SKM-1 (cell line): ENCODE measurements around the gene RNF40.

Source experiments
- DNase-seq: peaks from one replicate; lab custom pipeline; 2025; ENCODE audit not compliant: unreplicated experiment; lab: John Stamatoyannopoulos, UW

RNF40 gene

DNA sequence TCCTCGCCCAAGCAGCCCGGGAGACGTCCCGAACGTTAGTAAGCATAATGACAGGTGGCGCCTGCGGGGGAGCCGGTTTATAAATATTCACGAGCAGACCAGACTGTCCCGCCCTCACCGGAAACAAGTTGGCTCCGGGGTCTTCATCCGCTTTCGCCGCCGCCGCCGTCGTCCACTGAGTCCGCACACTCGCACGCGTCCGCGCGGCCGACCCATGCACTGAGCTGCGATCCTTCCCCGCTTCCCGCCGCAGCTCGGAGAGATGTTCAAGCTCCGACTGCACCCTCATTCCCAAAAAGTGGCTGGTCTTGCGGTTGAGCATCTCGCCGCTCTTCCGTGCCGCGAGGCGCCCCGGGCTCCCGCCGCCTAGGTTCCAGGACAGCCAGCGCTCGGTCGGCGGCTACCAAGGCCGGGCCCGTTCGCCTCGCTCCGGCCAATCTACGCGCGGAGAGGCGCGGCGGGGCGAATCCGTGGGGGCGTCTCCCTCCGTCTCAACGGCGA is 645 bp upstream of the RNF40 start:
- no peak for DNase-seq

DNA sequence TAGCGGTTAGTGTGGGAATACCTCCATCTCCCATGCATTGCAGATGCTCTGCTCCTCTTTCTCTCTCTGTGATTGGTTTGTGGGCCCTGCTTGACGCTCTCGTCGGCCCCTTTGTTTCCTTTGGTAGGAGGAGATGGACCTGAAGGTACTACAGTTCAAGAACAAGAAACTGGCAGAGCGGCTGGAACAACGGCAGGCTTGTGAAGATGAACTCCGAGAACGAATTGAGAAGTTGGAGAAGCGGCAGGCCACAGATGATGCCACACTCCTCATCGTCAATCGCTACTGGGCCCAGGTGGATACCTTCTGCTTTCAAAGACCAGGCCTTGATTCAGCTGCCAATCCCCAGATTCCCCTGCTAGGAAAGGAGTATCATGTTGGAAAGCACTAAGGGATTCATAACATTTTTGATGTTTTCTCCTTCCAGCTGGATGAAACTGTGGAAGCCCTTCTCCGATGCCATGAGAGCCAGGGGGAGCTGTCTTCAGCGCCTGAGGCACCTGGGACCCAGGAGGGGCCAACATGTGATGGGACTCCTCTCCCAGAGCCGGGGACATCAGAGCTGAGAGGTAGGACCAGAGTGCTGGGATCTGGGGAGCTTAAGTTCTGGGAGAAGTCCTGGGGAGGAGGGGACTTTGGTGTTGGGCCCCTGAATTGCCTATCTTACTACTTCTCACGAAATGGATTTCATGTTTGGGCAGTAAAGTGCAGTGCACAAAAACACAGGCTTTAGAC is 1.0 kb downstream of the RNF40 start:
- DNase-seq: no peak

DNA sequence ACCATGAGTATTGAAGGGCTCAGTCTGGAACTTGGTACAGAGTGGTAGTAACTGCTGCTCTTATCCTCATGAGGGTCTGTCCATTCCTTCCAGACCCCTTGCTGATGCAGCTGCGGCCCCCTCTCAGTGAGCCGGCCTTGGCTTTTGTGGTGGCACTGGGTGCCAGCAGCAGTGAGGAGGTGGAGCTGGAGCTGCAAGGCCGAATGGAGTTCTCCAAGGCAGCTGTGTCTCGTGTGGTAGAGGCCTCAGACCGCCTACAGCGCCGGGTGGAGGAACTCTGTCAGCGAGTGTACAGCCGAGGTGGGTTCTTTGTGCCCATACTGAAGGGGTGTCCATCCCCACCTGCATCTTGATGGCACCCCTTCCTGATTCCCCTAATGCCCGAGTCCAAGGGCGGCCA is 2.0 kb downstream of the RNF40 start:
- no peak for DNase-seq

DNA sequence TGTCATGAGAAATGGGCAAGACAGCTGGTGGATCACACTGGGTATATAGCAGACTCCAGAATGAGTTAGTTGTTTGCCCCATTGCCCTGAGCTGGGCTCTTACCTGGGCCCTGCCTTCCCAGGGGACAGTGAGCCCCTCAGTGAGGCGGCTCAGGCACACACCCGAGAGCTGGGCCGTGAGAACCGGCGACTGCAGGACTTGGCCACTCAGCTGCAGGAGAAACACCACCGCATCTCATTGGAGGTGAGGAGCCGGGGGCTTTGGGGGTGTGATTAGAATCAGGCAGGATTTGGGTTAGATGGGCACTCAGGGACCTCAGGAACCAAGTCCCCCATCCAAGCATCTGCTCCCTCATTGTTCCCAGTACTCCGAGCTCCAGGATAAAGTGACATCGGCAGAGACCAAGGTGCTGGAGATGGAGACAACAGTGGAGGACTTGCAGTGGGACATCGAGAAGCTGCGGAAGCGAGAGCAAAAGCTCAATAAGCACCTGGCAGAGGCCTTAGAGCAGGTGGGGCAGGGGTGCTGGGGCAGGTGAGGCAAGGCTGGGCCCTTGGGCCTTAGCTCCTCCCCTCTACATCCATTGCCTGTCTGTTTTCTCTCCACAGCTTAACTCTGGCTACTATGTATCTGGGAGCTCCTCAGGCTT is 2.8 kb downstream of the RNF40 start:
- no peak for DNase-seq

DNA sequence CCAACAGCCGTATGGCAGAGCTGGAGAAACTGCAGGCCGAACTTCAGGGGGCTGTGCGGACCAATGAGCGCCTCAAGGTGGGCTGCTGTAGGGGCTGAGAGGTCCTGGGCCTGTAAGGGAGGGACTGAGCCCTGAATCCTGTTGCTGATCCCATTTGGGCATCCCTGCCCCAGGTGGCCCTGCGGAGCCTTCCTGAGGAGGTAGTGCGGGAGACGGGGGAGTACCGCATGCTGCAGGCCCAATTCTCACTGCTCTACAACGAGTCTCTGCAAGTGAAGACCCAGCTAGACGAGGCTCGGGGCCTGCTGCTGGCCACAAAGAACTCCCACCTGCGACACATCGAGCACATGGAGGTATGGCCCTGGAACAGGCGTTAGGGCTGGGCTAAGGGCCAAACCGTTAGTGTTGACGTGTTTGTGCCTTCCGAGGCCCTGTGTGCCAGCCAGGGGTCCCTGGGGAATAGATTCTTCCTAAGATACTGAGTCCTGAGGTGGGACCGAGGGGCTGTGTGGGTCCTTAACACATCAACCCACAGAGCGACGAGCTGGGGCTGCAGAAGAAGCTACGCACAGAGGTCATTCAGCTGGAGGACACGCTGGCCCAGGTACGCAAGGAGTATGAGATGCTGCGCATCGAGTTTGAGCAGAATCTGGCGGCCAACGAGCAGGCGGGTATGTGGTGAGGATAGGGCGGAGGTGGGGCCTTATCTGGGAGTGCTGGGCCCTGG is 4.2 kb downstream of the RNF40 start:
- no peak for DNase-seq

DNA sequence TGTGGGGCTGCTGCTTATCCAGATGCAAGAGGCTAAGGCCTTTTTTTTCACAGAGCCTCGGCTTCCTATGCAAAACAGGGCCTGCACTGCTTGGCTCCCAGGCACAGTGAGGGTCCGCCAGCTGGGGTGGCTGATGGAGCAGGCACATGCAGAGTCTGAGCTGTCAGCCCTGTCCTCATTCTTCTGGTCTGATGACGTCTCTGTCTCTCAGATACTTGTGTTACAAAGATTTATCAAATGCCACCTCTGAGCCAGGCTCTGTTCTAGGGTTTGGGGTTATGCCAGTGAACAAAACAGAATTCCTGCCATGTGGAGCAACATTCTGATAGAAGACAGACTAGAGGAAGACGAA is 4.8 kb downstream of the RNF40 start:
- no peak for DNase-seq

DNA sequence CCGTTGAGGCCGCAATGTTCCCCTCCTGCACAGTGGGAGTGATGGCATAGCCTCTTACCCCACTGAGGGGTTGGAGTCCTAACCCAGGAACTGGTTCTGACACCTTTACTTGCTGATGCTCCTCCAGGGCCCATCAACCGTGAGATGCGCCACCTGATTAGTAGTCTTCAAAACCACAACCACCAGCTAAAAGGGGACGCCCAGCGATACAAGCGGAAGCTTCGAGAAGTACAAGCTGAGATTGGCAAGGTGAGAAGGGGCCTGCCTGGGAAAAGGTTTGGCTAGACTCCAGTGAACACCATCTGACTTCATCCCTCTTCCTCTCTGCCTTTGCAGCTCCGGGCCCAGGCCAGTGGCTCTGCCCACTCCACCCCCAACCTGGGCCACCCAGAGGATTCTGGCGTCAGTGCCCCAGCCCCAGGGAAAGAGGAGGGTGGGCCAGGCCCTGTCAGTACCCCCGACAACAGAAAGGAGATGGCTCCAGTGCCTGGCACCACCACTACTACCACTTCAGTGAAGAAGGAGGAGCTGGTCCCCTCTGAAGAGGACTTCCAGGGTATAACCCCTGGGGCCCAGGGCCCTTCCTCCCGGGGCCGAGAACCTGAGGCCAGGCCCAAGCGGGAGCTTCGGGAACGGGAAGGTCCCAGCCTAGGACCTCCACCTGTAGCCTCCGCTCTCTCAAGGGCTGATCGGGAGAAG is 5.8 kb downstream of the RNF40 start:
- DNase-seq: no peak

DNA sequence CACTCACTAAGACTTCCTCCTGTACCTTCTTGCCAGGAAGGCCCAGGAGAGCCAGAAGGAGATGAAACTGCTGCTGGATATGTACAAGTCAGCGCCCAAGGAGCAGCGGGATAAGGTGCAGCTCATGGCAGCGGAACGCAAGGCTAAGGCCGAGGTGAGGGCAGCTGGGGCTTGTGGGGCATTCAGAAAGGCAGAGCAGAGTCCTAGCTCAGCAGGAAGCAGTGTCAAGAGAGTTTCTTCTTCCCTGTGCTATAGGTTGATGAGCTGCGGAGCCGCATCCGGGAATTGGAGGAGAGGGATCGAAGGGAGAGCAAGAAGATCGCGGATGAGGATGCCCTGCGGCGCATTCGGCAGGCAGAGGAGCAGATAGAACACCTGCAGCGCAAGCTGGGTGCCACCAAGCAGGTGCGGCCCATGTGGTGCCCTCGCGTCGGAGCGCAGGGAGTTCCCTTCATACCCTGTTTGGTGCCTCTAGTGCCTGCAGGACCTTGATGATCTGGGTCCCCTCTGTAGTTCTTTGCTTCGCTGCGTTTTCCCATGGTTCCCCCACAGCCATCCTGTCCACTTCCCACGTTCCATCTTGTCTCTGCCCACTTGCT is 6.6 kb downstream of the RNF40 start:
- no peak for DNase-seq

DNA sequence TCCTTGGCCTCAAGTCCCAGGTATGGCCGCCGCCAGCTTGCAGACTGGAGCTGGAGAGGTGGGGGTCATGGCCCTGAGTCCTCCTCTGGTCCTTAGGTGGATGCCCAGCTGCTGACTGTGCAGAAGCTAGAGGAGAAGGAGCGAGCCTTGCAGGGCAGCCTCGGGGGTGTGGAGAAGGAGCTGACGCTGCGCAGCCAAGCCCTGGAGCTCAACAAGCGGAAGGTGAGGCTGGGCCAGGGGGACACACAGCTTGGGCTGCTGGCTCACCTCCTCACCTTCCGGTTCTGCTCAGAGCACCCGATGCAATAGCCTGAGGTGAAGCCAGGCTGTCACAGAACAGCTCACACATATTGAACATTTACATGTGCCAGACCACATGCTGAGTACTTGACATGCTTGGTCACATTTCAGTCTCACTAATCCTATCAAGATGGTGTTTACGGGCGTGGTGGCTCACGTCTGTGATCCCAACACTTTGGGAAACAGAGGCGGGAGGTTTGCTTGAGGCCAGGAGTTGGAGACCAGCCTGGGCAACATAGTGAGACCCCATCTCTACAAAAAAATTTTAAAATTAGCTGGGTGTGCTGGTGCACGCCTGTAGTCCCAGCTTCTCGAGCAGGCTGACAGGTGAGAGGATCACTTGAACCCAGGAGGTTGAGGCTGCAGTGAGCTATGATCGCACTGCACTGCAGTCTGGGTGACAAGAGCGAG is 7.4 kb downstream of the RNF40 start:
- no peak for DNase-seq

DNA sequence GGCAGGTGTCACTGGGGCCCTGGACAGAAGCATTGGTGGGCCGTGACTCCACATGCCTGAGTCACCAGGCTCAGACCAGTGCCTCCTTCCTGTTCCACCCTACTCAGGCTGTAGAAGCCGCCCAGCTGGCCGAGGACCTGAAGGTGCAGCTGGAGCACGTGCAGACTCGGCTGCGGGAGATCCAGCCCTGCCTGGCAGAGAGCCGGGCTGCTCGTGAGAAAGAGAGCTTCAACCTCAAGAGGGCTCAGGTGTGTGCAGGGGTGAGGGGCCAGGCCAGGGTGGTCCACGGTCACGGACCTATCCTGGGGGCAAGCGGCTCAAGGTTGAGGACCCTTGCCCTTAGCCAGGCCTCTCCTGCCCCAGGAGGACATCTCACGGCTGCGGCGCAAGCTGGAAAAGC is 9.6 kb downstream of the RNF40 start:
- DNase-seq: no peak

DNA sequence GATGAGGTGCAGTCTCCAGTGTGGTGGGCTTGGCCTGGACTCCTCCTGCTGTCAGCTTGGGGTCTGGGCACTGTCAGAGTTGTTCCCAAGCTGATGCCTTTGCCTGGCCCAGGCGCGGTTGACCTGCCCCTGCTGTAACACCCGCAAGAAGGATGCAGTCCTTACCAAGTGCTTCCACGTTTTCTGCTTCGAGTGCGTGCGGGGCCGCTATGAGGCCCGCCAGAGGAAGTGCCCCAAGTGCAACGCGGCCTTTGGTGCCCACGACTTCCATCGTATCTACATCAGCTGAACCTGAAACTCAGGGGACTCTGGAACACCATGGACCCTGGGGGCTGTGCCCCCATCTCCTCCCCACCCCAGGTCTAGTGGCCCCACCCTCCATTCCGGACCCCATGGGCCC is 11.7 kb downstream of the RNF40 start:
- no peak for DNase-seq

DNA sequence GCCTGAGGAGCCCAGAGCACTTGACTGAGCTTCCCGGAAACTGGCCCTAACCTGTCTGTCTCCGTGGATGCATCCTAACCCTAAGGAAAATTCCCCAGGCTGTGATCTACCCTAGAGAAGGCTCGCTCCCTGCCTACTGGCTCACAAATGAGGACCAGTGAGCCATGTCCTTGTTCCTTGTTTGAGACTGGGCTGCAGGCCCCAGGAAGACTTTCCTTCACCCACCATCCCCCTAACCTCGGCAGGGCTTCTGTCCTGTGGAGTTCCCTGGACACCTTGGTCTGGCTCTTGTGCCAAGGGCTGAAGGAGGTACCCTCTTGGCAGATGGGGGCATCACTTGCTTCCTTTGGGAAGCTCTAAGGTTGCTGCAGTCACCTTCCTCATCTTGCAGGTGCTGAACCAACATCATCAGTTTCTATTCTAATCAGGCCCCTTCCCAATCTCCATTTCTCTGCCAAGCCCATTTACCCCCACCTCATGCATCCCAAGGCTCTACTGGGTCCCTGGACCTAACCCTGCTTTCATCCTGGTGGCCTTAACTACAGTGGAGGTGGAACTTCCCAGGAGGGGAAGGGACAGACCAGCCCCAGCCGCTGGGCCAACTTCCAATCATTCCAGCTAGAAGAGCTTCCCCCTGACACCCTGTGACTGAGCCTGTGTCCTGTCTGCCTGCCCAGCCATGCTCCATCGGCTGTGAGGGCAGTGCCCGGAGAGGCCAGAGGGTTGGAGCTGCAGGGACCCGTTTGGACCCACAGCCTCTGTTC is 12.4 kb downstream of the RNF40 start:
- DNase-seq: no peak

DNA sequence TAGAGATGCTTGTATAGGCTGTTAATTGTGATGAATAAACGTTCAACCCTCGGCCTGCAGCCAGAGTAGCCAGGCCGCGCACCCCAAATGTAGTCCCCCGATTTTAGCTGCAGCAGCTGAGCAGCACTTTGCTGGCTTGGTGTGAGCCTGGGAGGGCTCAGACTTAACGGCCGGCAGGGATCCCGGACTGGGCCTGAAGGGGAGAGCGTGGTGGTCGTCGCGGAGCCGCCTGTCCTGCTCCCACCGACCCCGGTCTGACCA is 12.9 kb downstream of the RNF40 start:
- no peak for DNase-seq

DNA sequence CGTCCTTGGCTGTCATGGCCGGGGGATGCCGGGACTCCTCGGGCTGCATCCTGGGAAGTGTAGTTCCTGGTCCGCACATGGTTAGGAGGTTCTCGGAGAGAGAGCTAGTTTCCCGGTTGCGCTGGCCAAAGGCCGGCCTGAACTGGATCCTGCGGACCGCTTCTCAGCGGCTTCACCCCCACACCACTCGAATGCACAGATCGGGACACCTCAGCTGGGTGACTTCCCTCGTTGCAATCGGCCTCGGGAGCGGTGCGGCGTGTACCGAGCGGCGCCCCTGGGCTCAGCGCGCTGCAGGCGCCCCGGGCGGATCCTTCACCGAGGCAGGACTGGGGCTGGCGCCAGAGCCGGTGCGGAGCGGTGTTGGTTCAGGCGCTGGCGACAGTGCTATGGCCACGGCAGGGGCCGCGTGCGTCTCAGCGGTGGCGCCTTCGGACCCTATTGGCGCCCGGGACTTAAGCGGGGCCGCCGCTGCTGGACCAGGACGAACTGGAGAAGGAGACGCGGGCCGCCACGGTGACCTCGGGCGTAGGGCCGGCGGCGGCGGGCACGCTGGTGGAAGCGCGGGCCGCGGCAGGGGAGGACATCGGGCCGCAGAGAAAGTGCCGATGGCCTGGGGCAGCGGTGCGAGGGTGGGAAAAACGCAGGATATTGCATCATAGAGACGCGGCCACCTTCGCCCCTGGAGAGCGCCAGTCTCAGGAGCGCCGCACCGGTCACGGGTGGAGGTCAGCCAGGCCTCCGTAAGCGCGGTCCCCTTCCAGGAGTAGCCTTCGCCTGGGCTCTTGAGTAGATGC is 13.5 kb downstream of the RNF40 start:
- DNase-seq: peak; percentile 74

DNA sequence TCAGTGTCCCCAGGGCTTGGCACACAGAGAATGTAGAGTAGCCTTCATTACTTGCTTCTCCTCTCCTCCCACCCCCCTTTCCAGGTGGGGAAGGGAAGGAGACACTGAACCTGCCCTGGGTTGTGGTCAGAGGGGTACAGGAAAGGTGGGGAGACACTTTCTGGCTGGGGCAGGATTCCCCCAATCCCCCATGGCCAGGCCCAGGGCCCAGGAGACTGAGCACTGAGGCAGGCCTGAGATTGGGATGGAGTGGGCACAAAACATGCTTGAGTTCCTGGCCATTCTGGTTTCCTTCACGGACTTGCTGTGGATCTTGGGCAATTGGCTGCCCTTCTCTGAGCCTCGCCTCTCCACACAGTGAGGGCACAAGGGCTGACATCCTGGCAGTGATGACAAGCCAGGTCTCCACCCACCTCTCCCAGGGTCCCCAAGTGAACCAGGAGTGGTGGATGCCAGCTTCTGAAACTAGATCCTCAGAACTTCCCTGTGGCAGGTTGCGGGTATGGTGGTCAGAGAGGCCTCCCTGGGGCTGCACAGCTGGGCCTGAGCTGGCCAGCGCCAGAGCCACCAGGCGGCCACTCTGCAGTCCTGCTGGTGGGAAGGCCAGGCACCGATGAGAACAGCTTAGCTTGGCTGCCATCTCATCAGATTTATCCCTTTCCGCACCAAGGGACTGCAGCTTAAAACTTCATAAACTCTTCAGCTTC is 15.6 kb downstream of the RNF40 start:
- no peak for DNase-seq

DNA sequence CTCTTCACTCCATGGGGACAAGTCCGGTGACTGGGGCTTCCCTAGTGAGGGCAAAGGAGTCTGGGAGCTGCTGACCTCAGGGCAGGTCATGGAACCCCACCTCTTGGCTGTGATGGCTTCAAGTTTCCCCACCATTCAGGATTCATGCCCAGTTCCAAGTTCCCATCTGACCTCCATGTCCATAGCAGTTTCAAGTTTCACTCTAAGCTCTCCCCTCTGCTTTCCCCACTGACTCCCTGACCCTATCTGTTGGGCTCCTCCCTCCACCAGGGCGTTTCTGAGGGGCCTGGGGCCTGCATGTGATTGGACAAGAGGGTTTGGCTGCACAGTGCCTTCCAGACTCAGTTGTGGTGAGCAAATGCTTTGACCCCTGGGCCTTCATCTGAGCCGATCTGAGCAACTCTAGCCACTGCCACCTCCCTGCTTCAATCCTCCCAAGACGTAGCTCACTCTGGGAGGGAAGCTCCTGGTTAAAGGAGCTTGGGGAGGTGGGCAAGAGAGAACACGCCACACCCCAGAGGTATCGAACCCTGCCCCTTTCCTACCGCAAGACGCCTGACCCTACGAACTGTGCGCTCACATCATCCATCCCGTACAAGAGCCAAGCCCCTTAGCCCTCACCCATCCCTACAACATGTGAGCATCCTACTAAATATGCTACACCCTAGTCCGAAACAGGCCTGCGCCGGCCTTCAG is 16.6 kb downstream of the RNF40 start:
- no peak for DNase-seq

DNA sequence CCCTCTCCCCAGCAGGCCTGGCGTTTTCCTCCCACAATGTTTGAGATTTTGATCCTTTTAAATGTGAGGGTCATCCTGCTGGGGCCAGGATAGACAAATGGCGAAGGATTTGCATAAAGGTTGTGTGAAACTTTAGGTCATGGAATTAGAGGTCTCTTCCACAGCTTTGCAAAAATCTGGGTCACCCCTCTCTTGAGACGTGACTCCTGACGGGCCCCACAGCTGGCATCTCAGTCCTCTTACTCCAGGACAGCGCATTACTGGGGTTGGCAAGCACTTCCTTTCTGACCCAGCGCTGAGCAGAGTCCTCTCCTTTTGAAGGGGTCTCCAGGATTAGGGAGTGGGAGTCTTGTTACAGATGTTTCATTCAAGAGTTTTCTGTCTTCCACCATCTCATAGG is 17.5 kb downstream of the RNF40 start:
- DNase-seq: no peak

DNA sequence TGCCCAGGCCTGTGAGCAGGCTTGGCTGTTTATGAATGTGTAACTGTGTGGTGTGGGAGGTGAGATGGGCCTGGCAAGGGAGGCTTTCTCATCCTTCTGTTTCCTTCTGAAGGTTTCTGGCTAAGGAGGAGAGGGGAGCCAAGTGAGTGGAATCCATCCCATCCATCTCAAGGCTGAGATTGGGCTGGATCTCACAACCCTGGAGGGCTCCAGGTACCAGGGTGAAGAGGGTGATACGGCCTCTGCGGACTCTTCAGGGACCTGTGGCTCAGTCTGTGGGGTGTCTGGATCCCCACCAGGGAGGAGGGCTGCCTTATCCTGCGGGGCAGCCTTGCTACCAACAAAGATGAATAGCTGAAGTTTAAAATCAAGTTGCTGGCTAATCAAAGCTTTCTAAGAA is 17.9 kb downstream of the RNF40 start:
- no peak for DNase-seq
